Femur (tissue), 1 donor: ENCODE data around the gene ETV3.
A peak's percentile ranks its signal among the peaks of the same experiment; 100 is the strongest.

Experiments used
- DNase-seq: peaks from one replicate; pipeline ENCODE4 v3.0.0-alpha.2; 2017

ETV3 gene

DNA sequence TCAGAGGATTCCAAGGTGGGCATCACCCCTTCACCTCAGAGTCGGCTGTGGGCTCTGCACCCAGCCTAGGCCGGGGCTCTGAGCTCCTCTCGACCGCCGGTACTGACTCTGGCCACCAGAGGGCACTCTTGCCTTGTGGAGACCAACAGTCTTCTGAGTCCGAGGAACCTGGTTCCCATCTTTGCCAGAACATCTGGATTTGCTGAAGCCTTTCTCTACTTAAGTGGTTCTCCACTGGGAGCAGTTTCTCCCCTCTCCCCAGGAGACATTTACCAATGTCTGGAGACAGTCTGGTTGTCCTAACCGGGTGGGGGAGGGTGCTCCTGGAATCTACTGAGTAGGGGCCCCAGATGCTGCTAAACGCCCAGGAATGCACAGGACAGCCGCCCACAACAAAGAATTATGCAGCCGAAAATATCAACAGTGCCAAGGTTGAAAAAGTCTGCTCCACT, 48.0 kb downstream of the ETV3 start:
- DNase-seq, result peak; percentile 90

DNA sequence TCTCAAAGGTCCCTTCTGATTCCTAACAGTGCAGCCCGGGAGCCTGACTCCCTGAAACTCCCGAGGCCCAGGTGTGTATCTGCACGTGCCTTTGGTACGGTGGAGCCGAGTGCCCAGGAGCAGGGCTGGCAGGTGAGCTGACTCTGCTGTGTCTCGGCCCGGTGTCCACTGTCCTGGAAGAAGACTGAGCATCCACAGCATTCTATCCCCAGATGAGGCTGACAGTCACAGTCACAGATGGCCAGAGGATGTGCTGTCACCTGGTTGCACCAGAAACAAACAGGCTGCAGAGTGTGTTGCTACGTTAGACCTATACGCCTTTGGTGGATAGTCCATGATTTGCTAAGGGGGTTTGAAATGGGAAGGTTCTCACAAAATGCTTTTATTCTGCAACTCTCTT, 48.4 kb downstream of the ETV3 start:
- DNase-seq, result no peak

- DNase-seq, result no peak
Observed at GRCh38 chr1:157088607-157089006, 49.6 kb downstream of the ETV3 start.

- DNase-seq, result peak; percentile 3
Observed at GRCh38 chr1:157087030-157087429, 51.2 kb downstream of the ETV3 start.

- DNase-seq, result peak; percentile 4
Observed at GRCh38 chr1:157086299-157086698, 51.9 kb downstream of the ETV3 start.

- no peak for DNase-seq
Observed at GRCh38 chr1:157085421-157085820, 52.8 kb downstream of the ETV3 start.

DNA sequence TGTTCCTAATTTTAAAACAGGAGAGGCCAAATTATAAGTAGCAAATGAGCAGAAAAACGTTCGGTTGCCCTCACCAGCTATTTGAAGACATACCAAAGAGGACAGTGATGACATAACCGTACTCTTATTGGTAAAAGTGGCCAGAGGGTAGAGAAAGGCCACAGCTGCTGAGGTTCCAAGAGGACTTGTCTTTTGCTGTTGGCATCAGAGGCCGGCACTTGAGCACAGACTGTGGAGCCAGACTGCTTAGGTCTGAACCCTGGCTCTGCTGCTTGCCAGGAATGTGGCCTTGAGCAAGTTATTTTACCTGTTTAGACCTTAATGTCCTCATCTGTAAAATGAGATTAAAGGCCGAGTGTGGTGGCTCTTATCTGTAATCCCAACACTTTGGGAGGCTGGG, 53.5 kb downstream of the ETV3 start:
- DNase-seq, result no peak

GRCh38 chr1:157081707-157082106, 56.5 kb downstream of the ETV3 start:
- DNase-seq, result no peak

- no peak for DNase-seq
Observed at GRCh38 chr1:157080714-157081113, 57.5 kb downstream of the ETV3 start.

- DNase-seq, result no peak
Observed at GRCh38 chr1:157077394-157077793, 60.8 kb downstream of the ETV3 start.

DNA sequence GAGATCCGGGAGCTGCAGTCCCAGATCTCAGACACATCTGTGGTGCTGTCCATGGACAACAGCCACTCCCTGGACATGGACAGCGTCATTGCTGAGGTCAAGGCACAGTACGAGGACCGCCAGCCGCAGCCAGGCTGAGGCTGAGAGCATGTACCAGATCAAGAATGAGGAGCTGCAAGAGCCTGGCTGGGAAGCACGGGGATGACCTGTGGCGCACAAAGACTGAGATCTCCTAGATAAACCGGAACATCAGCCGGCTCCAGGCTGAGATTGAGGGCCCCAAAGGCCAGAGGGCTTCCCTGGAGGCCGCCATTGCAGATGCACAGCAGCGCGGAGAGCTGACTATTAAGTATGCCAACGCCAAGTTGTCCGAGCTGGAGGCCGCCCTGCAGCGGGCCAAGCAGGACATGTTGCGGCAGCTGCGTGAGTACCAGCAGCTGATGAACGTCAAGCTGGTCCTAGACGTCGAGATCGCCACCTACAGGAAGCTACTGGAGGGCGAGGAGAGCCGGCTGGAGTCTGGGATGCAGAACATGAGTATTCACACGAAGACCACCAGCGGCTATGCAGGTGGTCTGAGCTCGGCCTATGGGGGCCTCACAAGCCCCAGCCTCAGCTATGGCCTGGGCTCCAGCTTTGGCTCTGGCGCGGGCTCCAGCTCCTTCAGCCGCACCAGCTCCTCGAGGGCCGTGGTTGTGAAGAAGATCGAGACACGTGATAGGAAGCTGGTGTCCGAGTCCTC, 64.1 kb downstream of the ETV3 start:
- DNase-seq, result peak; percentile 80
